HL-60/S4 (cell line): ENCODE measurements around the gene F9.
"Not testable (repeated sequence)": the region's sequence is repeated elsewhere in the genome, so short reads cannot be mapped to it uniquely, and the experiment has no call there.

Experiments
- in situ Hi-C: fragments of 300-500 bp; cut with MboI; formaldehyde crosslinking; loops from 2 replicates; pipeline ENCODE4 v1.14.3; 2022; ENCODE audit warnings: low sequenced_read_pairs

Gene F9

GRCh38 chrX:139530550-139530949, at the start of gene F9:
TSS of gene F9 (plus strand) at chrX:139530739. CDS start at chrX:139530765, 26 bp downstream.
- in situ Hi-C loops = no loop called here

GRCh38 chrX:139483699-139484098, 46.8 kb upstream of the F9 start:
- in situ Hi-C loops = no loop called here

GRCh38 chrX:139484591-139484990, 45.9 kb upstream of the F9 start:
- in situ Hi-C loops = no loop called here

GRCh38 chrX:139495324-139495723, 35.2 kb upstream of the F9 start:
- in situ Hi-C loops = no loop called here

- in situ Hi-C loops = no loop called here
Observed at GRCh38 chrX:139506333-139506732, 24.2 kb upstream of the F9 start.

GRCh38 chrX:139508099-139508498, 22.4 kb upstream of the F9 start:
- in situ Hi-C loops = no loop called here

GRCh38 chrX:139518475-139518874, 12.1 kb upstream of the F9 start:
- in situ Hi-C loops = no loop called here

GRCh38 chrX:139528829-139529228, 1.7 kb upstream of the F9 start:
- in situ Hi-C loops = not testable (repeated sequence)

- in situ Hi-C loops = no loop called here
Observed at GRCh38 chrX:139532834-139533233, 2.3 kb downstream of the F9 start.

GRCh38 chrX:139533444-139533843, 2.9 kb downstream of the F9 start:
- in situ Hi-C loops = no loop called here

GRCh38 chrX:139538907-139539790, 8.6 kb downstream of the F9 start:
- in situ Hi-C loops = no loop called here

GRCh38 chrX:139542652-139543051, 12.1 kb downstream of the F9 start:
- in situ Hi-C loops = no loop called here

- in situ Hi-C loops = no loop called here
Observed at GRCh38 chrX:139543920-139544319, 13.4 kb downstream of the F9 start.

- in situ Hi-C loops = no loop called here
Observed at GRCh38 chrX:139544591-139544990, 14.1 kb downstream of the F9 start.

- in situ Hi-C loops = no loop called here
Observed at GRCh38 chrX:139554376-139554775, 23.8 kb downstream of the F9 start.

- in situ Hi-C loops = no loop called here
Observed at GRCh38 chrX:139554991-139555675, 24.6 kb downstream of the F9 start.

- in situ Hi-C loops = no loop called here
Observed at GRCh38 chrX:139559383-139560042, 29.0 kb downstream of the F9 start.

- in situ Hi-C loops = no loop called here
Observed at GRCh38 chrX:139560221-139560620, 29.7 kb downstream of the F9 start.

GRCh38 chrX:139563251-139563650, 32.7 kb downstream of the F9 start:
- in situ Hi-C loops = no loop called here

- in situ Hi-C loops = no loop called here
Observed at GRCh38 chrX:139566981-139567380, 36.4 kb downstream of the F9 start.

- in situ Hi-C loops = no loop called here
Observed at GRCh38 chrX:139581068-139581467, 50.5 kb downstream of the F9 start.

- in situ Hi-C loops = no loop called here
Observed at GRCh38 chrX:139585613-139586012, 55.1 kb downstream of the F9 start.
